MCF 10A (cell line): ENCODE measurements around the gene DAAM1. TPM values are rescaled to one million over a fixed set of nuclear protein-coding genes. Genes with fewer than 3 reads are reported as not detected.

Experiments used
- BruUV-seq: library from RNA; stranded (reverse); fragments of 400-500 nt; replicated peaks from 2 replicates; lab custom pipeline; 2021; lab: Mats Ljungman, UMichigan
- CTCF ChIA-PET: fragments of 300-600 bp; sonication (Branson Sonifier 250); formaldehyde crosslinking; extraction: SDS; loops from one replicate; lab custom pipeline; 2021; ENCODE audit warnings: antibody characterized with exemption, inconsistent platforms; lab: Yijun Ruan, JAX
- POLR2A ChIA-PET: fragments of 300-600, 350-650 bp; sonication (Branson Sonifier 250); formaldehyde crosslinking; extraction: SDS; loops from one replicate; lab custom pipeline; 2020; ENCODE audit warnings: antibody characterized with exemption, inconsistent platforms; lab: Yijun Ruan, JAX
- DNase-seq: peaks from one replicate; pipeline ENCODE4 v3.0.0-alpha.2; 2018; ENCODE audit not compliant: unreplicated experiment
- H3K27ac Mint-ChIP-seq: one replicate; pipeline ENCODE4 v1.8.0; 2022; ENCODE audit warnings: mild to moderate bottlenecking, low read depth, mixed read lengths; ENCODE audit not compliant: unreplicated experiment
- H3K27me3 Mint-ChIP-seq: one replicate; pipeline ENCODE4 v1.8.0; 2022; ENCODE audit warnings: mixed read lengths; ENCODE audit not compliant: insufficient read depth, unreplicated experiment
- H3K36me3 Mint-ChIP-seq: one replicate; pipeline ENCODE4 v1.8.0; 2022; ENCODE audit warnings: mild to moderate bottlenecking, moderate library complexity, mixed read lengths; ENCODE audit not compliant: insufficient read depth, unreplicated experiment
- H3K4me1 Mint-ChIP-seq: one replicate; pipeline ENCODE4 v1.8.0; 2022; ENCODE audit warnings: mixed read lengths; ENCODE audit not compliant: insufficient read depth, unreplicated experiment
- H3K4me3 Mint-ChIP-seq: one replicate; pipeline ENCODE4 v1.8.0; 2022; ENCODE audit warnings: mild to moderate bottlenecking, moderate library complexity, mixed read lengths; ENCODE audit not compliant: unreplicated experiment
- H3K9me3 Mint-ChIP-seq: one replicate; pipeline ENCODE4 v1.8.0; 2022; ENCODE audit warnings: mixed read lengths; ENCODE audit not compliant: unreplicated experiment
- CTCF ChIP-seq: fragments of 200-600 bp; IDR thresholded peaks from one replicate; pipeline ENCODE4 v1.8.0; 2022; ENCODE audit warnings: antibody characterized with exemption, mild to moderate bottlenecking; ENCODE audit not compliant: unreplicated experiment
- intact Hi-C: fragments of 100-400 bp; cut with micrococcal nuclease; formaldehyde crosslinking; loops from 2 replicates; pipeline ENCODE4 v1.14.1; 2022
- total RNA-seq: library from RNA; stranded (reverse); gene quantifications from 2 replicates; pipeline ENCODE4 v1.2.3, GENCODE V29; 2022

Gene DAAM1
- total RNA-seq, 1 experiment from 2014 or later = 27.4 TPM

- Mint-ChIP-seq H3K27me3 (no peaks in the 10 kb centered on the region), H3K9me3 (no peaks in the 10 kb centered on the region), H3K36me3 (peaks cover 7% of the 10 kb centered on the region), H3K4me3 (no peak overlapping the region), H3K27ac (peak overlapping the region; percentile 29), H3K4me1 (peaks cover 18% of the 10 kb centered on the region)
- CTCF ChIA-PET = no interaction called here
- intact Hi-C loops = no loop called here
- TF ChIP-seq CTCF = no peak
- POLR2A ChIA-PET = interaction anchor here (0.7 to 1.8 kb wide), 9 partner anchors 10 to 162 kb away, joined by 3 to 8 read pairs (median 4); no protein-coding TSS in a partner anchor
- no TSS peak for BruUV-seq
- DNase-seq = no peak
Observed at GRCh38 chr14:59347915-59348314, 159.4 kb downstream of the DAAM1 start.

- no peak for DNase-seq
- H3K4me3 Mint-ChIP-seq = no peak overlapping the region
- ChIA-PET POLR2A (interaction anchor here (1.1 to 1.3 kb wide), 2 partner anchors 9 to 161 kb away, joined by 4 read pairs; partner anchors contain the start of gene DAAM1), CTCF (interaction anchor here (1.0 kb wide), 1 partner anchor 14 kb away, joined by 3 read pairs; no protein-coding TSS in a partner anchor)
- H3K27ac Mint-ChIP-seq = no peak overlapping the region
- no peak for TF ChIP-seq CTCF
- H3K4me1 Mint-ChIP-seq = peaks cover 11% of the 10 kb centered on the region
- no TSS peak for BruUV-seq
- peaks cover 11% of the 10 kb centered on the region for H3K36me3 Mint-ChIP-seq
- no peaks in the 10 kb centered on the region for H3K27me3 Mint-ChIP-seq
- intact Hi-C loops = no loop called here
- no peaks in the 10 kb centered on the region for H3K9me3 Mint-ChIP-seq
Observed at GRCh38 chr14:59349258-59349701, 160.8 kb downstream of the DAAM1 start.

GRCh38 chr14:59352961-59353360 is 164.5 kb downstream of the DAAM1 start:
- peaks cover 22% of the 10 kb centered on the region for H3K36me3 Mint-ChIP-seq
- H3K4me1 Mint-ChIP-seq = peaks cover 28% of the 10 kb centered on the region
- no peak overlapping the region for H3K4me3 Mint-ChIP-seq
- TF ChIP-seq CTCF = no peak
- BruUV-seq = no TSS peak
- H3K9me3 Mint-ChIP-seq = no peaks in the 10 kb centered on the region
- peak; percentile 64 for DNase-seq
- no peaks in the 10 kb centered on the region for H3K27me3 Mint-ChIP-seq
- ChIA-PET CTCF (interaction anchor here (0.6 to 2.0 kb wide), 4 partner anchors 9 to 226 kb away, joined by 3 to 8 read pairs (median 4); no protein-coding TSS in a partner anchor), POLR2A (interaction anchor here (1.1 to 6.6 kb wide), 3 partner anchors 9 to 54 kb away, joined by 3 to 90 read pairs (median 17); no protein-coding TSS in a partner anchor)
- intact Hi-C loops = no loop called here
- H3K27ac Mint-ChIP-seq = peak overlapping the region; percentile 8

- H3K4me3 Mint-ChIP-seq = no peak overlapping the region
- peak; percentile 85 for DNase-seq
- H3K27me3 Mint-ChIP-seq = no peaks in the 10 kb centered on the region
- H3K9me3 Mint-ChIP-seq = no peaks in the 10 kb centered on the region
- BruUV-seq = no TSS peak
- TF ChIP-seq CTCF = no peak
- CTCF ChIA-PET = interaction anchor here (0.8 to 1.2 kb wide), 4 partner anchors 9 to 326 kb away, joined by 3 to 4 read pairs (median 3); no protein-coding TSS in a partner anchor
- H3K4me1 Mint-ChIP-seq = peaks cover 43% of the 10 kb centered on the region
- intact Hi-C loops = no loop called here
- peaks cover 19% of the 10 kb centered on the region for H3K36me3 Mint-ChIP-seq
- POLR2A ChIA-PET = interaction anchor here (0.6 to 6.6 kb wide), 17 partner anchors 9 to 1918 kb away, joined by 3 to 90 read pairs (median 5); partner anchors contain the start of gene DAAM1
- H3K27ac Mint-ChIP-seq = peak overlapping the region; percentile 46
Observed at GRCh38 chr14:59354666-59355065, 166.2 kb downstream of the DAAM1 start.
